HEK293T (cell line): ENCODE measurements around the gene CD34.
"Not testable (repeated sequence)": the region's sequence is repeated elsewhere in the genome, so short reads cannot be mapped to it uniquely, and the experiment has no call there.

Experiments
- ARNT ChIP-seq: fragments of 450-650 bp; IDR thresholded peaks from 2 replicates; pipeline ENCODE4 v1.6.1; 2017; ENCODE audit warnings: mild to moderate bottlenecking
- BHLHE40 ChIP-seq: fragments of 450-650 bp; IDR thresholded peaks from 2 replicates; pipeline ENCODE4 v1.6.1; 2016; ENCODE audit warnings: mild to moderate bottlenecking, moderate library complexity, borderline replicate concordance
- ELF4 ChIP-seq: fragments of 450-650 bp; IDR thresholded peaks from 2 replicates; pipeline ENCODE4 v1.6.1; 2017; ENCODE audit warnings: antibody characterized with exemption
- FOXA1 ChIP-seq: fragments of 450-650 bp; IDR thresholded peaks from 2 replicates; pipeline ENCODE4 v1.6.1; 2016; ENCODE audit warnings: mild to moderate bottlenecking
- FOXK2 ChIP-seq: fragments of 450-650 bp; IDR thresholded peaks from 2 replicates; pipeline ENCODE4 v1.6.1; 2016; ENCODE audit warnings: mild to moderate bottlenecking
- FOXM1 ChIP-seq: fragments of 450-650 bp; IDR thresholded peaks from 2 replicates; pipeline ENCODE4 v1.6.1; 2017; ENCODE audit warnings: mild to moderate bottlenecking, borderline replicate concordance
- HDGF ChIP-seq: fragments of 450-650 bp; IDR thresholded peaks from 2 replicates; pipeline ENCODE4 v1.6.1; 2017; ENCODE audit warnings: antibody characterized with exemption, borderline replicate concordance
- LEF1 ChIP-seq: fragments of 450-650 bp; IDR thresholded peaks from 2 replicates; pipeline ENCODE4 v1.6.1; 2017; ENCODE audit warnings: mild to moderate bottlenecking, borderline replicate concordance
- NFRKB ChIP-seq: fragments of 450-650 bp; IDR thresholded peaks from 2 replicates; pipeline ENCODE4 v1.6.1; 2016; ENCODE audit warnings: mild to moderate bottlenecking, moderate library complexity
- PKNOX1 ChIP-seq: fragments of 450-650 bp; IDR thresholded peaks from 2 replicates; pipeline ENCODE4 v1.6.1; 2016
- SP1 ChIP-seq: fragments of 450-650 bp; IDR thresholded peaks from 2 replicates; pipeline ENCODE4 v1.6.1; 2017
- SUZ12 ChIP-seq: fragments of 450-650 bp; IDR thresholded peaks from 2 replicates; pipeline ENCODE4 v1.6.1; 2016; ENCODE audit warnings: mild to moderate bottlenecking
- TARDBP ChIP-seq: fragments of 450-650 bp; IDR thresholded peaks from 2 replicates; pipeline ENCODE4 v1.6.1; 2016
- ZNF384 ChIP-seq: fragments of 450-650 bp; IDR thresholded peaks from 2 replicates; pipeline ENCODE4 v1.6.1; 2016

DNA sequence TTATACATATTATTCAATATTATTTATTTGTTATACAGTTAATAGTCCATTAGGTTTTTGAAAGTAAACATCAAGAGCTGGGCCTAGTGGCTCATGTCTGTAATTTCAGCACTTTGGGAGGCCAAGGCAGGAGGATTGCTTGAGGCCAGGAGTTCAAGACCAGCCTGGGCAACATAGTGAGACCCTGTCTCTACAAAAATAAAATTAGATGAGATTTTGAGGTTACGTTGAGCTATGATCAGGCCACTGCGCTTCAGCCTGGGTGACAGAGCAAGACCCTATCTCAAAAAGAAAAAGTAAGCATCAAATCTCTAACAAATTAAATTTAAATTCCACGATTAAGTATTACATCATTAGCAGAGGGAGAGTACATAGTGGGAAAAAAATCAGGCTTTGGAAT, 15.0 kb upstream of the CD34 start:
- TF ChIP-seq TARDBP, SP1, SUZ12, PKNOX1, FOXM1, BHLHE40, NFRKB, FOXK2, LEF1, ELF4, FOXA1, ARNT, HDGF, ZNF384: not testable (repeated sequence)
